GM19328 (cell line): ENCODE data around the gene FOXP1.

Experiments
- ATAC-seq: cut with Tn5 transposase; IDR thresholded peaks from one replicate; pipeline ENCODE4 v1.9.1; 2021; ENCODE audit warnings: mild to moderate bottlenecking, moderate library complexity; ENCODE audit not compliant: unreplicated experiment

Gene FOXP1

DNA sequence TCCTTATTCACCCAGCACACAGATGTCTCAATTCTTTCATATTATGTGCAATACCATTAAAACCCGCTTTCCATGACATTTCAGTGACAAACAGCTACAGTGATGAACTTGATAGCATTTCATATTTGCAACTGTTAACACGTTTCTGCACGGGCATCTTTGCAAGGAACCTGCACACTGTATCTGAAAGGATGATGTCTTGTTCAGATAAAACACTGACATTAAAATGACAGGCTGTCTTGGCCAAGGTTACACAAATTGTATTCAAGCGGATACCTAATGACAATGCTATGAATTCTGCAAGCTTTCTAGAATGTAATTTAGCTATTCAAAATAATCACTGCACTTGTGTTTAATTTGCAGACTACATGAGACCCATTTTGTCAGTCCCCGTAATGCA lies 529.2 kb downstream of the FOXP1 start:
- no peak for ATAC-seq

GRCh38 chr3:71053495-71053894 lies 530.0 kb downstream of the FOXP1 start:
- no peak for ATAC-seq

GRCh38 chr3:71052716-71053115 lies 530.8 kb downstream of the FOXP1 start:
- no peak for ATAC-seq

- no peak for ATAC-seq
Measured at GRCh38 chr3:71051893-71052687, 531.4 kb downstream of the FOXP1 start.

GRCh38 chr3:71051259-71051595 lies 532.3 kb downstream of the FOXP1 start:
- ATAC-seq: no peak

DNA sequence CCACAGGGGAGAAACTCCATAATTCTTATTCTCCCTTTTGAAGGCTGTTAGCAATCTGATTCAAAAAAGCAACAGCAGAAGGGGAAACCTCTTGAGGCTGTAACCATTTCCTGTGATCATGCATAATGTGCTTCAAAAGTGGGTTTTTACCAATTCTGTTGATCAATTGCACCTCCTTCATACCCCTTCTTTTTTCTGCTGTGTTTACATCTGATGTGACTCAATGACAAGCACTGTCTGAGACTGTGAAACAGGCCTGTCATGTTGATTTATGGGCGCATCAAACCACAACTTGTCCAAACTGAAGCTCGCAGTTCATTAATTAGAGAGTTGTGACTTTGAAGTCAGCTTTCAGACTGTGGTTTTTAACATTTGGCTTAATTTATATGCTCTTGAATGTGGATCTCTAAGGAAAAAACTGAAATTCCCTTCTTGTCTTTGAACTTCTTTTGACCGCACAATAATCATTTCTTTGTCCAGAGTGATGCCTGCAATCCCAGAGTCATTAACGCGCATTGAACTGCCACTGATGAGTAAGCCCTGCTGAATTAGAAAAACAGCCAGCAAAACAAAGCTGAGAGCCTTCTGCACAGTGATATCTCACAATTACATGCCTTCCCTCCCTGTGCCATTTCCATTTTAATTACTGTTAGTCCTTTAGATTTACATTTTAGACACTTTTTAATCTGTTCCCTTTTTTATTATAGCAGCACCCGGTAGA lies 532.8 kb downstream of the FOXP1 start:
- no peak for ATAC-seq

- ATAC-seq: no peak
Measured at GRCh38 chr3:71050166-71050537, 533.4 kb downstream of the FOXP1 start.

- ATAC-seq: no peak
Measured at GRCh38 chr3:71048948-71049347, 534.6 kb downstream of the FOXP1 start.

- no peak for ATAC-seq
Measured at GRCh38 chr3:71047616-71048531, 535.7 kb downstream of the FOXP1 start.

- no peak for ATAC-seq
Measured at GRCh38 chr3:71046791-71047190, 536.7 kb downstream of the FOXP1 start.

DNA sequence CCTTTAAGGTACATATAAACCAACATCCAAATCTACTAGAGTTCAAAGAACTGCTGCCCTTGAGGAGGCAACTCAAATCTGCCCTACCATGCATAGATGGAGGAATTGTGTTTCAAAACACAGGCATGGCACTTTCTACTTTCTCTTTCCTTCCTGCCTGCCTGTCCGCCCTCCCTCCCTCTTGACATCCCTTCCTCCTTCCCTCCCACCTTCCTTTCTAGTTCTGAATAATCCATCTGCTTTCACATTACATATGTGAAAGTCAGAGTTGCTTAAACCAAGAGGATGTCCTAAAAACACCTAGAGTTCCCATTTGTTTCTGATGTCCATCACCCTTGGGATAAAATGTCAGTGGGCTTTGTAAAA lies 537.6 kb downstream of the FOXP1 start:
- ATAC-seq: no peak

DNA sequence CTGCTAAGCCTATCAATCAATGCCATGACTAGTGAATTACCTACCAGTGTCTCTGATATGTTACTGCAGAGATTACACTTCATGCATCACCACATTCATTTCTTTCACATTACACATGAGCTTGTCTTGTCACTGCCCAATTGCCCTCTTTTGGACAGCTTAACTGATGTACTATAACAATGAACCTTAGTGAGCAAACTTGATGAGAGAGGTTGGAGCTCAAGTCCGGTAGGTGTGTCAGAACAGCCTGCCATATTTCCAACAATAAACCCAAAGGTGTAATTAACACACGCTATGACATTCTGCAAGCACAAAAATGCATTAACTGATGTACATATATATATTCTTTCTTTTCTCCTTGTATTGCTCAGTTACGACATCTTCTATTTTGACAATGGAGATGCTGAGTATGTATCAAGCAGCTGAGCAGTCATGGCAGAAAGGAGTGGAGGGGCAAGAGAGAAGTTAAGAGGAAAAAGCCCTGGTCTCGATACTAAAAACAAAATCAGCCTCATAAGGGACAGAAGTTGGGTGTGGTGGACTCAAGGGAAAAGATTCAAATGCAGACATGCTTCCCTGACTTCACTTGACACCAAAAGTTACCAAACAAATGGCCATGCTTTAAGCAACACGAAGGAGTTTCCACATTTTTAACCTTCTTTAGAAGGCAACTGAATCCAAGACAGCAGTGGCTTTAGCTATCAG lies 538.2 kb downstream of the FOXP1 start:
- ATAC-seq: no peak

GRCh38 chr3:71042759-71043158 lies 540.8 kb downstream of the FOXP1 start:
- no peak for ATAC-seq

GRCh38 chr3:71041371-71041770 lies 542.2 kb downstream of the FOXP1 start:
- no peak for ATAC-seq

DNA sequence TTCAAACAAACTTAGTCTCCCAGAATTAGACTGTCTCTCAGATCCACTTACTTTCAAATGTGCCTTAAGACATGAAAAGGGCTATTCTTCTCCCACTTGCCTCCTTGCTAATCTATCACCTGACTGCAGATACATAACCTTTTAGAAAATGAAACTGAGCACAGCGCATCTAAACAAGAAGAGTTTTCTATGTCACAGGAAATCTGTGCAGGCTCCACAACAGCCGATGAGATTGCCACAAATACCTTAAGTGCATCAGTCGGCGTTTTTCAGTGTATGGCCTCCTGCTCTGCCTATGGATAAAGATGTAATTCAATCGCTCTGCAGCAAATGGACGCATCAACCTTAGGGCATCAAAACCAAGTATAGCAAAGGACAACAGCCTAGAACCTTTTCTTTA lies 544.2 kb downstream of the FOXP1 start:
- no peak for ATAC-seq

- ATAC-seq: no peak
Measured at GRCh38 chr3:71037775-71038174, 545.8 kb downstream of the FOXP1 start.

- no peak for ATAC-seq
Measured at GRCh38 chr3:71035886-71036285, 547.6 kb downstream of the FOXP1 start.

GRCh38 chr3:71035314-71035713 lies 548.2 kb downstream of the FOXP1 start:
- ATAC-seq: no peak

DNA sequence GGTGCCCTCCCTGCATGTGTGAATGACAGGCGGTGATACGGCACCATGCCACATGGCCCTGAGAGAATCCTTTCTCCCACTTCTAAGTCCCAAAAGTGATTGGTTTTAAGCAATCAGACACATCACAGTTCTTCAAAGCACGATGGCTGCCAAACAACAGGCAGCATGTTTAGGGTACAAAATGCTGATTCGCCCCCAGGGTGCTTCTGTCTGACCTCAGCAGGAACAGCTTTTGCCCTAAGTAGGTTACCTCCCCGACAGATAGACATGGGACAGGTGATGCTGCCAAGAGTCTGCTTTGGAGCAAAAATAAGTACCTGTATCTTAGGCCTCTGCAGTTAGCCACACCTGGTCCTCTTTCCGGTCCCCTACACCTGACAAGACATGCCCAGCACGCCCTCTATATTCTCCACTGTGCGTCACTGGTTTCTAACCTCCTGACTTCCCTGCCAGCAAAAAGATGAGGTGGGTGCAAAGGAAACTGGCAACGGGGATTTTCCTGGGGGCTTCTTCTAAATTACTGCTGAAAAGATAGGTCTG lies 549.8 kb downstream of the FOXP1 start:
- no peak for ATAC-seq

DNA sequence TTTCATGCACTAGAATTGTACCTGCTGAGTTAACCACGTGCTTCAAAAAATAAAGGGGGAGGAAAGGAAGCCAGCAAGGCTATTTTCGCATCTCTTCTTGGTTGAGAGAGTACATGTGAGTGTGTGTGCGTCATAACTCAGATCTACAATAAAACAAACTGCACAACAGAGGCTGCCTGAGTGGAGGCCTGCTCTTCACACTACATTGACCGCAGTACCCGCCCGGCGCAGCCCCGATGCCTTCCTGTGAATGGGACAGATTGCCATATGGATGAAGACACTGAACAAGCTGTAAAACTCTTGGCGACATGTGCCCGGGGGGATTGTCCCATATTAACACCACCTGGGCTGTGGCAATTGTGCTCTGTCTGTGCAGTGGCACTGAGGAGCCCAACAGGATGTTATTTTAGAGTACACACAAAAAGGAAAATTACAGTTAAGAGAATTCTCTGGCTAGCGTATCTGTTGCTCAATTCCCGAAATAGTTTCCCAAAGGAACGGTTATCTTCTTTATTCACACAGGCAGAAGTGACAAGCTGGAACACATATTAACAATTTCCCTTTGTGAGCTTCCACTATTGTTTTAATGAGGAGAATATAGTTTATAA lies 551.5 kb downstream of the FOXP1 start:
- ATAC-seq: no peak
